ENCODE data around the gene AKR1C2.
"Not testable (repeated sequence)": the region's sequence is repeated elsewhere in the genome, so short reads cannot be mapped to it uniquely, and the experiment has no call there.

Gene AKR1C2

DNA sequence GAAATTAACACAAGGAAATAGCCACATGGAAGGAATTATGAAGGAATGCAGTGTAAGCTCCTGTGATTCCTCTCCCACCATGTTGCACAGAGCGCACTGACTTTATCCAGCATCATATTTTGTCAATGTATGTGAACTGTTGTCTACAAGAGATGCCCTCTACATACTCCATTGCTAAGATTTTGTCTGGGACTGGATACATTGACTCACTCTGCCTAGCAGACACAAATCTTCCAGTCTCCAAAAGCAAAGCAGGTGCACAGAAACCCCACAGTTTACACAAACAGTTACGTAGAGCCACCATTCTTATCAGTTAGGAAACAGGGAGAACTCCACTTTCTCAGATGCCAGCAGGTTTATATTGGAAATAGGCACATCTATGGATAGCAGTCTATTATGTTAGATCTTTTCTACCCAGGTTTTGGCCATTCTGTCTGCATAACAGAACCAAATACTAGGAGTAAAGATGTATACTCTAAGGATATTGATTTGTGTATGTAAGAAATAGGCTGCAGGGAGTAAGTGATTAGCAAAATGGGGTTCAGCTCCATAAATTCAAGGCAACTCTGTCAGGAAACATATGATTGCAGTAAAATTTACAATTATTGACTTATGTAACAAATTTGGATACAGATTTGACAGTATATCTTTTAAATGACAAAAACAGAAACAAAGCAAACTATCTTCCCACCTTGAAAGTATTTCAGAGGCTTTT lies 1.5 kb downstream of the AKR1C2 start:
- peak overlapping the region; percentile 11 for H3K4me3 ChIP-seq (replicated peaks; ENCODE audit: low read depth, low read length)
- no peak for DNase-seq (ENCODE audit: low read depth)
- TF ChIP-seq, protein P1, sequence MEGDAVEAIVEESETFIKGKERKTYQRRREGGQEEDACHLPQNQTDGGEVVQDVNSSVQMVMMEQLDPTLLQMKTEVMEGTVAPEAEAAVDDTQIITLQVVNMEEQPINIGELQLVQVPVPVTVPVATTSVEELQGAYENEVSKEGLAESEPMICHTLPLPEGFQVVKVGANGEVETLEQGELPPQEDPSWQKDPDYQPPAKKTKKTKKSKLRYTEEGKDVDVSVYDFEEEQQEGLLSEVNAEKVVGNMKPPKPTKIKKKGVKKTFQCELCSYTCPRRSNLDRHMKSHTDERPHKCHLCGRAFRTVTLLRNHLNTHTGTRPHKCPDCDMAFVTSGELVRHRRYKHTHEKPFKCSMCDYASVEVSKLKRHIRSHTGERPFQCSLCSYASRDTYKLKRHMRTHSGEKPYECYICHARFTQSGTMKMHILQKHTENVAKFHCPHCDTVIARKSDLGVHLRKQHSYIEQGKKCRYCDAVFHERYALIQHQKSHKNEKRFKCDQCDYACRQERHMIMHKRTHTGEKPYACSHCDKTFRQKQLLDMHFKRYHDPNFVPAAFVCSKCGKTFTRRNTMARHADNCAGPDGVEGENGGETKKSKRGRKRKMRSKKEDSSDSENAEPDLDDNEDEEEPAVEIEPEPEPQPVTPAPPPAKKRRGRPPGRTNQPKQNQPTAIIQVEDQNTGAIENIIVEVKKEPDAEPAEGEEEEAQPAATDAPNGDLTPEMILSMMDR (IDR thresholded peaks at IDR 0.05; ENCODE audit: low read length, missing control alignments) = no peak

DNA sequence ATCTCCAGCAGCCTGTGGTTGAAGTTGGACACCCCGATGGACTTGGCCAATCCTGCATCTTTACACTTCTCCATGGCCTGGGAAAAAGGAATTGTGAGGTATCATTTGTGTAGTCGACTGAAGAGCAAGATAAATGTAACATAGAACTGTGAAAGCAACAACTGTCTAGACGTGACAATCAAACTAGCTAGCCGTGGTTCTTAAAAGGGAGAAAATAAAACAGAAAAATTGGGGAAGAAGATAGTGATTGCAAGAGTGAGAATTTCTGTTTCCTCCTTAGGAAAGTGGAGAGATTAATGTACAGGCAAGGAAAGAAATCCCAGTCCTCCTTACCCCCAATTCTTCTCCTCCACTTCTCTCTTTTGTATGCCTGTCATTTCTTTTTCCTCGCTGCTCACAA lies 5.0 kb downstream of the AKR1C2 start:
- TF ChIP-seq, protein P1 (IDR thresholded peaks at IDR 0.05; ENCODE audit: low read length, missing control alignments) = no peak
- DNase-seq (ENCODE audit: low read depth) = no peak
- H3K4me3 ChIP-seq (replicated peaks; ENCODE audit: low read depth, low read length) = no peak overlapping the region

DNA sequence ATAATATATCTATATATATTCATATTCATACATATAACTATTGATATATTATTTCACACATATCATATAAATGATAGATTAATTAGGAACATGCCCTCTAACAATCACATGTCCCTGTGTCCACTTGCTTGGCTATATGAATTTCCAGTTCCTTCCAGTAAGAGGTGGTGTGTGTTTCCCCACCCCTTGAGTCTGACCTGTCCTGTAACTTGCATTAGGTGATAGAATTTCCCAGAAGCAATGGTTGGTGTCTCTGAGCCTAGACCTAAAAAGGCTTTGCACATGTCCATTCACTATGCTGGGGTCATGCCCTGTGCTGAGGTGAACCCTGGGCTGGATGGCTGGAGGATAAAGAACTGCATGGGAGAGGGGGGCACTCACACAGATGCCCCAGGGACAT lies 9.4 kb downstream of the AKR1C2 start:
- not testable (repeated sequence) for H3K4me3 ChIP-seq (replicated peaks; ENCODE audit: low read depth, low read length); DNase-seq (ENCODE audit: low read depth)

DNA sequence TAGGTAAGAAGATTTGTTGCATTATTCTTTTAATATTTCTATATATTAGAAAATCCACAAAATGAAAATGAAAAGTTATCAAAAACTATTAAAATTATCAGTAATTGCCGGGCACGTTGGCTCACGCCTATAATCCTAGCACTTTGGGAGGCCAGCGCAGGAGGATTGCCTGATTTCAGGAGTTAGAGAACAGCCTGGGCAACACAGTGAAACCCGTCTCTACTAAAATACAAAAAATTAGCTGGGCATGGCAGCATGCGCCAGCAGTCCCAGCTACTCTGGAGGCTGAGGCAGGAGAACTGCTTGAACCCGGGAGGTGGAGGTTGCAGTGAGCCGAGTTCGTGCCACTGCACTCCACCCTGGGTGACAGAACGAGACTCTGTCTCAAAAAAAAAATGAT lies 11.1 kb downstream of the AKR1C2 start:
- H3K4me3 ChIP-seq (replicated peaks; ENCODE audit: low read depth, low read length); DNase-seq (ENCODE audit: low read depth): not testable (repeated sequence)

DNA sequence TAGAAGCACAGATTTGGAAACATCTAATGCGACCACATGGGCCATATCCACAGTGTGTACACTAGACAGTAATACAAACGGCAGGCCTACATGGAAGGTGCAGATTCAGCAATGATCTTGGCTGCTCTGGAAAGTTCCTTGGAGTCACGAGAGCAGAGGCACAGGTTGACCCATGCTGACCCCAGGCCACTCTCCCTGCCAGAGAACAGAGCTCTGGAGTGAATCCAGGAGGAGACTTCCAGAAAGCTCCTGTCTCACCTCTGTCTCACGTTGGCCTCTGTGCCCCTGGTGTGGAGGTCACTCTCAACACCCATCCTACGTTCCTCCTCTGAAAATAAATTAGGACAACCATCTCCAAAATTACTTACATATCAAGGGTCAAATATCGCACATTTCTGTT lies 12.2 kb downstream of the AKR1C2 start:
- DNase-seq (ENCODE audit: low read depth); H3K4me3 ChIP-seq (replicated peaks; ENCODE audit: low read depth, low read length): not testable (repeated sequence)

DNA sequence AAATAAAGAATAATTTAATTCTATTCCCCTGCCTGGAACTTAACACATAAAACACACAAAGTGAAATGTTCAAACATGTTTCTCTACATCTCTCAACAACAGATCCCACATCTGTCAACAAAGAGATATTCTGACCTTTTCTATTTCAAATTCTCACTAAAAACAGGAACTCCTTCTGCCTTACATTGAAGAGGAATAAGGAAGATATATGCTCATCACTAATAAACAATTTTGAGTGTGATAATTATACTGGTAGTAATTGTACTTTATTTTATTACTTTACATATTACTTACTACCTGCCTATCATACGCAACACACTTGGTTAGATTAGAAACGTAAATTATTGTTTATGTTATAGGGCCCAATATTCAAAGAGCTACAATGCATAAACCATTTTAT lies 13.4 kb downstream of the AKR1C2 start:
- TF ChIP-seq, protein P1 (IDR thresholded peaks at IDR 0.05; ENCODE audit: low read length, missing control alignments) = no peak
- no peak overlapping the region for H3K4me3 ChIP-seq (replicated peaks; ENCODE audit: low read depth, low read length)
- no peak for DNase-seq (ENCODE audit: low read depth)

DNA sequence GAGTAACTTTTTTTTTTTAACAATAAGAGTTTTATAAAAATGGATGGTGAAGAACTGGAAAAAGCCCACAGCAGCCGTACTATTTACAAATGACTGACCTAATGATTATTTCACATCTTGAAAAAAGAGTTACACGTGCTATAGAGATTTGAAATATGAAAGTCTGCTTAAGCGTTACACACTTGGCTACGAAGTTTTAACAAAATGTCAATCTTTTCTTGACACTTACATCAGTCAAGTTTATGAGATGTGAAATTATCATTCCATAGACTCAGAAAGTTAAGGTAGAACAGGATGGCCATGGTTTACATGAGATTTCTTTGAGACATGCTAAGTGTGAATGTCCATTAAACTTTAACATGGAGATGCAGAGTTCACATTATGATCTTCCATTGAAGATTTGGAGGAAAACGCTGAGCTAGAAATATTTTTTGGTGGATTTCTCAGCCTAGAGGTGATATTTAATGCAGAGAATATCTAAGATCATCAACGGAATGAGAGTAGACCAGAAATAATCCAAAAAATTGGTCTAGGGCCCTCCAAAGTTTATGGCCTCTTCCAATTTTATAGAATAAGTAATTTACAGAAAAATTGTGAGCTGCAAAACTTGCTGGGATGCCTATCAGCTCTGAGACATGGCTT lies 15.5 kb downstream of the AKR1C2 start:
- not testable (repeated sequence) for H3K4me3 ChIP-seq (replicated peaks; ENCODE audit: low read depth, low read length); DNase-seq (ENCODE audit: low read depth)

DNA sequence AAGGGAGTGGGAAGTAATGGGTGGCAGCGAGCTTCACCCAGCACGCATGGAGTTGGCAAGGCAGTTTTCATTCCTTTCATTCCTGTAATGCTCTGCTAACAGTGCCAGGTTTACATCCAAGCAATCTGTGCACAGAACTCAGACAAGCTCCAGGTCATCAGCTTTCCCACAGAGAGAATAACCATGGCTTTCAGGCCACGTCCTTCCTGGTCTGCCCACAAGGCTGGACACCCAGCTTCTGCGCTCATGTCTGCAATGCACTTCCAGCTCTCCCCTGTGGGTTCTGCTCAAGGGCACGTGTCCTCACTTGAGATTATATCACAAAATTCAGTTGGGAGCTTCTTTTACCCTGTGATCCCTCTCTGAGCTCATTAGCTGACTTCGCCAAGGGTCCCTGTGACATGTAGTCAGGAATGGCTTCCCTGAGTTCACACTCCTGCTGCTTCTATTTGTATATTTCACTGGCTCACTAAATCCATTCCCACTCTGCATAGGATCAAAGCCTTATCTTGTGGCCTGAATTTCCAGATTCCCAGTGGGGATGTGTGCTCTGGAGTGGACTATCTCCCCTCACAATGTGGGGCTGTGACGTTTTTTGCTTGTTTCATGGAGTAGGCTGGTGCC lies 18.6 kb downstream of the AKR1C2 start:
- TF ChIP-seq, protein P1 (IDR thresholded peaks at IDR 0.05; ENCODE audit: low read length, missing control alignments) = no peak
- peak; percentile 30 for DNase-seq (ENCODE audit: low read depth)

DNA sequence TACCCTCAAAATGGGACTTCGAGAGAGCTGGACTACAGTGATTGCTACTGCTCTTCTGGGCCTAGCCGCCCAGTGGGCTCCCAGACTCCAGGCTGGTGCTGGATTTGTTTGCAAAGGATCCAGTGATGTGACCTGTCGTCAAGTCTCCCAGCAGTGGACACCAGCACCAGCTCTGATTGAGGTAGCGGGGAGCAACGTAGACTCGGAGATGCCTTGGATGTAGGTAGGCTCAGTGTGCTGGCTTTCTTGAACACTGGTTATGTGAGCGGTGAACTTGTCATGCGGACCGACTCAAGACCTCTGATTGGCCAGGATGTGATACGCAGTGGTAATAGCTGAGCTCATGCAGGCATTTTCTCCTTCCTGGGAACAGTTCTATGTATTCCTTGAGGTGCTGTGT lies 19.4 kb downstream of the AKR1C2 start:
- TF ChIP-seq, protein P1 (IDR thresholded peaks at IDR 0.05; ENCODE audit: low read length, missing control alignments) = no peak
- no peak overlapping the region for H3K4me3 ChIP-seq (replicated peaks; ENCODE audit: low read depth, low read length)
- no peak for DNase-seq (ENCODE audit: low read depth)

More for the DNA sequence above, 18.6 kb downstream of the AKR1C2 start:
- H3K4me3 ChIP-seq (replicated peaks; ENCODE audit: low read depth, low read length) = no peak overlapping the region

All from fibroblast of pulmonary artery (primary cell).